Astrocyte (in vitro differentiated cells and primary cell): ENCODE results near the gene AKAP9.

Experiments used
- EZH2 ChIP-seq: IDR thresholded peaks from 2 replicates; pipeline ENCODE4 v1.6.1; 2012; ENCODE audit warnings: mild to moderate bottlenecking, low read length, inconsistent platforms; ENCODE audit not compliant: insufficient read depth
- TF ChIP-seq, protein P1 (sequence below): IDR thresholded peaks from 2 replicates; pipeline ENCODE4 v1.5.1; 2011; ENCODE audit warnings: low read depth, mild to moderate bottlenecking, inconsistent platforms, low read length, moderate library complexity; ENCODE audit not compliant: insufficient read depth

DNA sequence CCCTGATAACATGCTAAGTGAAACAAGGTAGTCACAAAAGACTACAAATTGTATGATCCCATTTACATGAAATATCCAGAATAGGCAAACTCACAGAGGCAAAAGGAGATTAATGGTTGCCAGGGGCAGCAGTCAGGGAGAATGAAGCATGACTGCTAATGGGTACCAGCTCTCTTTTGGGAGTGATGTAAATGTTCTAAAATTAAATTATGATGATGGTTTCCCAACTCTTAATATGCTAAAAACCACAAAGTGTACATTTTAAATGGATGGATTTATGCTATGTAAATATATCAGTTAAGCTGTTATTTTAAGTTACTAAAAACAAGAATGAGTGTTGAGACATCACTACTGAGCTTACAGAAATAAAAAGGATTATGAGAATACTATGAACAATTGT lies 181.0 kb downstream of the AKAP9 start:
- TF ChIP-seq, protein P1, sequence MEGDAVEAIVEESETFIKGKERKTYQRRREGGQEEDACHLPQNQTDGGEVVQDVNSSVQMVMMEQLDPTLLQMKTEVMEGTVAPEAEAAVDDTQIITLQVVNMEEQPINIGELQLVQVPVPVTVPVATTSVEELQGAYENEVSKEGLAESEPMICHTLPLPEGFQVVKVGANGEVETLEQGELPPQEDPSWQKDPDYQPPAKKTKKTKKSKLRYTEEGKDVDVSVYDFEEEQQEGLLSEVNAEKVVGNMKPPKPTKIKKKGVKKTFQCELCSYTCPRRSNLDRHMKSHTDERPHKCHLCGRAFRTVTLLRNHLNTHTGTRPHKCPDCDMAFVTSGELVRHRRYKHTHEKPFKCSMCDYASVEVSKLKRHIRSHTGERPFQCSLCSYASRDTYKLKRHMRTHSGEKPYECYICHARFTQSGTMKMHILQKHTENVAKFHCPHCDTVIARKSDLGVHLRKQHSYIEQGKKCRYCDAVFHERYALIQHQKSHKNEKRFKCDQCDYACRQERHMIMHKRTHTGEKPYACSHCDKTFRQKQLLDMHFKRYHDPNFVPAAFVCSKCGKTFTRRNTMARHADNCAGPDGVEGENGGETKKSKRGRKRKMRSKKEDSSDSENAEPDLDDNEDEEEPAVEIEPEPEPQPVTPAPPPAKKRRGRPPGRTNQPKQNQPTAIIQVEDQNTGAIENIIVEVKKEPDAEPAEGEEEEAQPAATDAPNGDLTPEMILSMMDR = no peak
- no peak for TF ChIP-seq EZH2
